HEK293 (cell line): ENCODE results near the gene LLGL2.

Experiments used
- CTCF ChIA-PET: fragments of 350-600 bp; formaldehyde crosslinking; extraction: SDS; loops from one replicate; lab custom pipeline; 2021; ENCODE audit warnings: antibody characterized with exemption; lab: Yijun Ruan, JAX
- POLR2A ChIA-PET: fragments of 300-600 bp; formaldehyde crosslinking; extraction: SDS; loops from one replicate; lab custom pipeline; 2020; ENCODE audit warnings: antibody characterized with exemption, inconsistent platforms; lab: Yijun Ruan, JAX
- H3K27ac ChIP-seq: fragments of 200-500 bp; sonication (Bioruptor generic); 2 replicates; pipeline ENCODE4 v1.5.1; 2014; ENCODE audit warnings: low read depth, low read length, control low read depth, inconsistent platforms; ENCODE audit errors: extremely low read depth
- H3K36me3 ChIP-seq, 2 experiments: fragments of 200-500 bp in 1 of 2; sonication (Bioruptor generic) in 1 of 2; 1 replicate in 1 of 2; 2 replicates in 1 of 2; pipeline ENCODE4 v1.5.1; 2014 to 2017; ENCODE audit warnings: inconsistent platforms in 2 of 2, low read length in 2 of 2; ENCODE audit not compliant: control insufficient read depth in 2 of 2, insufficient read depth in 1 of 2
- H3K4me1 ChIP-seq: fragments of 200-500 bp; sonication (Bioruptor generic); 2 replicates; pipeline ENCODE4 v1.5.1; 2014; ENCODE audit warnings: mild to moderate bottlenecking, low read length, inconsistent platforms; ENCODE audit not compliant: control insufficient read depth, insufficient read depth
- H3K4me3 ChIP-seq: 2 replicates; pipeline ENCODE4 v1.5.1; 2011; ENCODE audit warnings: low read depth, mild to moderate bottlenecking, control low read depth, low read length, moderate library complexity
- H3K9me3 ChIP-seq: fragments of 200-500 bp; sonication (Bioruptor generic); 2 replicates; pipeline ENCODE4 v1.5.1; 2014; ENCODE audit warnings: low read depth, low read length, inconsistent platforms; ENCODE audit not compliant: control insufficient read depth, insufficient read depth
- GLIS1 ChIP-seq: fragments of 450-650 bp; formaldehyde crosslinking; IDR thresholded peaks from 2 replicates; pipeline ENCODE4 v1.5.1; 2016; ENCODE audit warnings: missing biosample characterization, missing genetic modification characterization
- GLIS2 ChIP-seq: fragments of 450-650 bp; formaldehyde crosslinking; IDR thresholded peaks from 2 replicates; pipeline ENCODE4 v1.5.1; 2016; ENCODE audit warnings: missing biosample characterization, missing genetic modification characterization
- HOXC10 ChIP-seq: sonication (generic); formaldehyde crosslinking; IDR thresholded peaks from 2 replicates; pipeline ENCODE4 v1.8.1; 2023; ENCODE audit warnings: mild to moderate bottlenecking, missing genetic modification reagents
- KLF1 ChIP-seq: fragments of 450-650 bp; formaldehyde crosslinking; IDR thresholded peaks from 2 replicates; pipeline ENCODE4 v1.5.1; 2016; ENCODE audit warnings: missing biosample characterization, missing genetic modification characterization
- KLF9 ChIP-seq: fragments of 450-650 bp; formaldehyde crosslinking; IDR thresholded peaks from 2 replicates; pipeline ENCODE4 v1.5.1; 2016; ENCODE audit warnings: missing biosample characterization, missing genetic modification characterization, low read depth
- MEIS1 ChIP-seq: sonication (generic); formaldehyde crosslinking; IDR thresholded peaks from 2 replicates; pipeline ENCODE4 v1.8.1; 2022; ENCODE audit warnings: missing genetic modification reagents, mild to moderate bottlenecking, borderline replicate concordance
- OSR2 ChIP-seq: fragments of 450-650 bp; formaldehyde crosslinking; IDR thresholded peaks from 2 replicates; pipeline ENCODE4 v1.5.1; 2016; ENCODE audit warnings: missing biosample characterization, missing genetic modification characterization
- SP2 ChIP-seq: fragments of 450-650 bp; formaldehyde crosslinking; IDR thresholded peaks from 2 replicates; pipeline ENCODE4 v1.5.1; 2016; ENCODE audit warnings: missing biosample characterization, missing genetic modification characterization
- YY1 ChIP-seq: fragments of 450-650 bp; formaldehyde crosslinking; IDR thresholded peaks from 2 replicates; pipeline ENCODE4 v1.5.1; 2018; ENCODE audit warnings: missing biosample characterization, missing genetic modification characterization
- ZBTB20 ChIP-seq: fragments of 450-650 bp; formaldehyde crosslinking; IDR thresholded peaks from 2 replicates; pipeline ENCODE4 v1.5.1; 2016; ENCODE audit warnings: missing biosample characterization, missing genetic modification characterization
- ZBTB8A ChIP-seq: fragments of 450-650 bp; formaldehyde crosslinking; IDR thresholded peaks from 2 replicates; pipeline ENCODE4 v1.5.1; 2016; ENCODE audit warnings: missing biosample characterization, missing genetic modification characterization
- ZFHX2 ChIP-seq: fragments of 450-650 bp; formaldehyde crosslinking; conservative IDR thresholded peaks from 2 replicates; pipeline ENCODE4 v1.5.1; 2016; ENCODE audit warnings: missing biosample characterization, missing genetic modification characterization
- ZFP69B ChIP-seq: fragments of 450-650 bp; formaldehyde crosslinking; IDR thresholded peaks from 2 replicates; pipeline ENCODE4 v1.5.1; 2016; ENCODE audit warnings: missing biosample characterization, missing genetic modification characterization
- ZNF121 ChIP-seq: fragments of 450-650 bp; formaldehyde crosslinking; IDR thresholded peaks from 2 replicates; pipeline ENCODE4 v1.5.1; 2016; ENCODE audit warnings: missing biosample characterization, missing genetic modification characterization
- ZNF138 ChIP-seq: fragments of 450-650 bp; formaldehyde crosslinking; IDR thresholded peaks from 2 replicates; pipeline ENCODE4 v1.5.1; 2016; ENCODE audit warnings: missing biosample characterization, missing genetic modification characterization, borderline replicate concordance
- ZNF23 ChIP-seq: fragments of 450-650 bp; formaldehyde crosslinking; IDR thresholded peaks from 2 replicates; pipeline ENCODE4 v1.5.1; 2016; ENCODE audit warnings: missing biosample characterization, missing genetic modification characterization, borderline replicate concordance
- ZNF335 ChIP-seq: fragments of 450-650 bp; formaldehyde crosslinking; conservative IDR thresholded peaks from 2 replicates; pipeline ENCODE4 v1.5.1; 2016; ENCODE audit warnings: missing biosample characterization, missing genetic modification characterization
- ZNF341 ChIP-seq: fragments of 450-650 bp; formaldehyde crosslinking; IDR thresholded peaks from 2 replicates; pipeline ENCODE4; 2016; ENCODE audit warnings: low read depth, missing biosample characterization, missing genetic modification characterization
- ZNF501 ChIP-seq: fragments of 450-650 bp; formaldehyde crosslinking; IDR thresholded peaks from 2 replicates; pipeline ENCODE4 v1.5.1; 2016; ENCODE audit warnings: missing biosample characterization, missing genetic modification characterization
- ZNF561 ChIP-seq: fragments of 450-650 bp; IDR thresholded peaks from 2 replicates; pipeline ENCODE4 v1.5.1; 2018; ENCODE audit warnings: missing biosample characterization, missing genetic modification characterization, borderline replicate concordance
- ZNF600 ChIP-seq: fragments of 450-650 bp; formaldehyde crosslinking; IDR thresholded peaks from 2 replicates; pipeline ENCODE4 v1.5.1; 2016; ENCODE audit warnings: missing biosample characterization, missing genetic modification characterization
- ZNF776 ChIP-seq: fragments of 450-650 bp; formaldehyde crosslinking; IDR thresholded peaks from 2 replicates; pipeline ENCODE4 v1.5.0; 2017; ENCODE audit warnings: missing biosample characterization, missing genetic modification characterization, borderline replicate concordance
- ZNF791 ChIP-seq: fragments of 450-650 bp; formaldehyde crosslinking; IDR thresholded peaks from 2 replicates; pipeline ENCODE4 v1.5.1; 2016; ENCODE audit warnings: missing biosample characterization, missing genetic modification characterization
- TF ChIP-seq, protein P1 (sequence below): fragments of 450-650 bp; formaldehyde crosslinking; IDR thresholded peaks from 2 replicates; pipeline ENCODE4 v1.5.1; 2016; ENCODE audit warnings: missing biosample characterization, missing genetic modification characterization
- TF ChIP-seq, protein P2 (sequence below): fragments of 450-650 bp; formaldehyde crosslinking; IDR thresholded peaks from 2 replicates; pipeline ENCODE4 v1.5.1; 2016; ENCODE audit warnings: missing biosample characterization, missing genetic modification characterization
- TF ChIP-seq, protein P3 (sequence below): fragments of 450-650 bp; formaldehyde crosslinking; IDR thresholded peaks from 2 replicates; pipeline ENCODE4 v1.5.1; 2017; ENCODE audit warnings: missing biosample characterization, missing genetic modification characterization

The LLGL2 gene

DNA sequence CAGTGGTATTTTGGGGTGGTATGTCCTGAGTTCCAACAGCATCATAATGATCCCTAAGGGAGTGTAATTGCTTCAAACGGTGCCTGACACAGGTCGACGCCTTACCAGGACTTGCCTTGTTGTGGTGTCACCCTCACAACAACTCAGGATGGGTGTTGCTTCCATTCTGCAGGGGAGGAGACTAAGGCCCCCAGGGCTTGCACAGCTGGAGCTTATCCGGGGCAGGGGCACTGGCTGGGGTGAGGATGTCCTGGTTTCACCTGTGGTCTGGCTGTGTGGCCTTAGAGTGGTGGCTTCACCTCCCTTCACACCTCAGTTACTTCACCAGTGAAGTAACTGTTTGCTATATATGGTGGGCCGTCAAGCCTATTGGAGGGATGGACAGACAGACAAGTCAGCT lies 23.3 kb downstream of the LLGL2 start (continued):
- no peak for TF ChIP-seq ZNF776
- no peak for TF ChIP-seq ZNF600 (tag by site-specific recombination)
- no peak for TF ChIP-seq ZNF138 (tag by site-specific recombination)
- no peak for TF ChIP-seq HOXC10 (CRISPR knock-in tag)
- no peak for TF ChIP-seq ZFHX2 (tag by site-specific recombination)
- no peak for TF ChIP-seq YY1 (tag by site-specific recombination)

DNA sequence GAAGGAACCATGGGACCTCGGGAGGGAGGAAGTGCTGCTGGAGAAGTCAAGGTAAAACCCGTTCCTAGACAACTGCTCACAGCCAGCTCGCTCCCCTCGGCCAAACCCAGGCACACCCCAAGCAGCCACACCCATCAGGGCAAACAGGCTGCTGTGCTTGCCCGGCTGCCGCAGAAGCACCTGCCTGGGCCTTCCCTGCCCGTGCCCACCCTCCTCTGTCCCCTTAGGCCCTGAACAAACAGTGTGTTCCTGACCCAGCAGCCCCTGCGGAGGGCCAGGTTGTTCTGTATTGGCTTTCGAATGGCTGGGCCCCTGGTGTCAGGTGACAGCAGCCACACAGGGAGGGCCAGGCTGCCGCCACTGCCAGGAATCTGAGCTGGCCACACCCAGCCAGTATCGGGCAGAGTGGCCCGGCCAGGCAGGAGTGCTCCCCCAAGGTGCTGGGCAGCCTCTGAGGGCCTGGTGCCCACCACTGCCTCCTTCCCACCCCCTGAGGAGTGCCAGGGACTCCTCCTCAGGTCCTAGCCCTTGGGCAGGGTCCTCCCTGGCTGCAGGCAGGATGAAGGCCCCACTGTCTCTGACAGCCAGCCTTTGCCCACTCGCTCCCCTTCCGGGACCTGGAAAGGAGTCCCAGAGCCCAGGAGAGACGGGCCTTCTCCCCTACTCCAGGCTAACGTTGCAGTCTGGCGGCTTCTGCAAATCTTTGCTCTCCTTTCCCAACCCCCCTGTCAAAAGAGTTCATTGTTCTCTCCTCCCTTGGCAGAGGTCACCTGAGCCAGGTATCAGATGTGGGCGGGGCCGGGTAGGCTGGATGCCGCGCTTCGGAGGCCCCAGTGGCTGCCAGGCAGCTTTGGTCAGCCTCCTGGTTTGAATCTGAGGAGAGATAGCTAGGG lies 24.0 kb downstream of the LLGL2 start:
- peak overlapping the region; percentile 34; the same call in 1 of the 2 replicates for H3K27ac ChIP-seq
- no peak overlapping the region; the same call in 1 of the 2 replicates for H3K4me3 ChIP-seq
- no peaks in the 10 kb centered on the region for H3K9me3 ChIP-seq
- no peaks in the 10 kb centered on the region for H3K36me3 ChIP-seq
- ChIA-PET POLR2A (interaction anchor here (0.6 to 1.2 kb wide), 10 partner anchors 9 to 260 kb away, joined by 3 to 9 read pairs (median 4); partner anchors contain the start of genes LLGL2, SLC25A19 and TSEN54), CTCF (interaction anchor here (0.6 to 1.2 kb wide), 3 partner anchors 10 to 39 kb away, joined by 3 to 4 read pairs (median 3); partner anchors contain the start of gene LLGL2)
- H3K4me1 ChIP-seq = peaks cover 10% of the 10 kb centered on the region; the same call in 1 of the 2 replicates
- peak; percentile 50; the same call in 1 of the 2 replicates for TF ChIP-seq ZNF121 (tag by site-specific recombination)
- peak; percentile 91 for TF ChIP-seq ZNF600 (tag by site-specific recombination)
- peak; percentile 72; the same call in 1 of the 2 replicates for TF ChIP-seq ZNF561 (tag by site-specific recombination)
- TF ChIP-seq SP2 (tag by site-specific recombination) = peak; percentile 41
- TF ChIP-seq KLF1 (tag by site-specific recombination) = peak; percentile 99
- TF ChIP-seq, protein P1, sequence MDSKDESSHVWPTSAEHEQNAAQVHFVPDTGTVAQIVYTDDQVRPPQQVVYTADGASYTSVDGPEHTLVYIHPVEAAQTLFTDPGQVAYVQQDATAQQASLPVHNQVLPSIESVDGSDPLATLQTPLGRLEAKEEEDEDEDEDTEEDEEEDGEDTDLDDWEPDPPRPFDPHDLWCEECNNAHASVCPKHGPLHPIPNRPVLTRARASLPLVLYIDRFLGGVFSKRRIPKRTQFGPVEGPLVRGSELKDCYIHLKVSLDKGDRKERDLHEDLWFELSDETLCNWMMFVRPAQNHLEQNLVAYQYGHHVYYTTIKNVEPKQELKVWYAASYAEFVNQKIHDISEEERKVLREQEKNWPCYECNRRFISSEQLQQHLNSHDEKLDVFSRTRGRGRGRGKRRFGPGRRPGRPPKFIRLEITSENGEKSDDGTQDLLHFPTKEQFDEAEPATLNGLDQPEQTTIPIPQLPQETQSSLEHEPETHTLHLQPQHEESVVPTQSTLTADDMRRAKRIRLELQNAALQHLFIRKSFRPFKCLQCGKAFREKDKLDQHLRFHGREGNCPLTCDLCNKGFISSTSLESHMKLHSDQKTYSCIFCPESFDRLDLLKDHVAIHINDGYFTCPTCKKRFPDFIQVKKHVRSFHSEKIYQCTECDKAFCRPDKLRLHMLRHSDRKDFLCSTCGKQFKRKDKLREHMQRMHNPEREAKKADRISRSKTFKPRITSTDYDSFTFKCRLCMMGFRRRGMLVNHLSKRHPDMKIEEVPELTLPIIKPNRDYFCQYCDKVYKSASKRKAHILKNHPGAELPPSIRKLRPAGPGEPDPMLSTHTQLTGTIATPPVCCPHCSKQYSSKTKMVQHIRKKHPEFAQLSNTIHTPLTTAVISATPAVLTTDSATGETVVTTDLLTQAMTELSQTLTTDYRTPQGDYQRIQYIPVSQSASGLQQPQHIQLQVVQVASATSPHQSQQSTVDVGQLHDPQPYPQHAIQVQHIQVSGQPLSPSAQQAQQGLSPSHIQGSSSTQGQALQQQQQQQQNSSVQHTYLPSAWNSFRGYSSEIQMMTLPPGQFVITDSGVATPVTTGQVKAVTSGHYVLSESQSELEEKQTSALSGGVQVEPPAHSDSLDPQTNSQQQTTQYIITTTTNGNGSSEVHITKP (tag by site-specific recombination) = peak; percentile 86
- TF ChIP-seq, protein P2, sequence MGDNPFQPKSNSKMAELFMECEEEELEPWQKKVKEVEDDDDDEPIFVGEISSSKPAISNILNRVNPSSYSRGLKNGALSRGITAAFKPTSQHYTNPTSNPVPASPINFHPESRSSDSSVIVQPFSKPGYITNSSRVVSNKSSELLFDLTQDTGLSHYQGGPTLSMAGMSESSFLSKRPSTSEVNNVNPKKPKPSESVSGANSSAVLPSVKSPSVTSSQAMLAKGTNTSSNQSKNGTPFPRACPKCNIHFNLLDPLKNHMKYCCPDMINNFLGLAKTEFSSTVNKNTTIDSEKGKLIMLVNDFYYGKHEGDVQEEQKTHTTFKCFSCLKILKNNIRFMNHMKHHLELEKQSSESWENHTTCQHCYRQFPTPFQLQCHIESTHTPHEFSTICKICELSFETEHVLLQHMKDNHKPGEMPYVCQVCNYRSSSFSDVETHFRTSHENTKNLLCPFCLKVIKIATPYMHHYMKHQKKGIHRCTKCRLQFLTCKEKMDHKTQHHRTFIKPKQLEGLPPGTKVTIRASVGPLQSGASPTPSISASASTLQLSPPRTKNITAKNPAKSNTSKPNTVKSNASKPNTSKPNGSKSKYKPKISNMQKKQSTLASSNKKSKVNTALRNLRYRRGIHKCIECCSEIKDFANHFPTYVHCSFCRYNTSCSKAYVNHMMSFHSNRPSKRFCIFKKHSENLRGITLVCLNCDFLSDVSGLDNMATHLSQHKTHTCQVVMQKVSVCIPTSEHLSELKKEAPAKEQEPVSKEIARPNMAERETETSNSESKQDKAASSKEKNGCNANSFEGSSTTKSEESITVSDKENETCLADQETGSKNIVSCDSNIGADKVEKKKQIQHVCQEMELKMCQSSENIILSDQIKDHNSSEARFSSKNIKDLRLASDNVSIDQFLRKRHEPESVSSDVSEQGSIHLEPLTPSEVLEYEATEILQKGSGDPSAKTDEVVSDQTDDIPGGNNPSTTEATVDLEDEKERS (tag by site-specific recombination) = no peak
- 0 out of 2 replicates have a peak, but pooled peaks have one; percentile 64 for TF ChIP-seq ZNF501 (tag by site-specific recombination)
- TF ChIP-seq ZFP69B (tag by site-specific recombination) = 0 out of 2 replicates have a peak, but pooled peaks have one; percentile 48
- peak; percentile 72 for TF ChIP-seq KLF9
- TF ChIP-seq GLIS2 (tag by site-specific recombination) = peak; percentile 81
- TF ChIP-seq, protein P3, sequence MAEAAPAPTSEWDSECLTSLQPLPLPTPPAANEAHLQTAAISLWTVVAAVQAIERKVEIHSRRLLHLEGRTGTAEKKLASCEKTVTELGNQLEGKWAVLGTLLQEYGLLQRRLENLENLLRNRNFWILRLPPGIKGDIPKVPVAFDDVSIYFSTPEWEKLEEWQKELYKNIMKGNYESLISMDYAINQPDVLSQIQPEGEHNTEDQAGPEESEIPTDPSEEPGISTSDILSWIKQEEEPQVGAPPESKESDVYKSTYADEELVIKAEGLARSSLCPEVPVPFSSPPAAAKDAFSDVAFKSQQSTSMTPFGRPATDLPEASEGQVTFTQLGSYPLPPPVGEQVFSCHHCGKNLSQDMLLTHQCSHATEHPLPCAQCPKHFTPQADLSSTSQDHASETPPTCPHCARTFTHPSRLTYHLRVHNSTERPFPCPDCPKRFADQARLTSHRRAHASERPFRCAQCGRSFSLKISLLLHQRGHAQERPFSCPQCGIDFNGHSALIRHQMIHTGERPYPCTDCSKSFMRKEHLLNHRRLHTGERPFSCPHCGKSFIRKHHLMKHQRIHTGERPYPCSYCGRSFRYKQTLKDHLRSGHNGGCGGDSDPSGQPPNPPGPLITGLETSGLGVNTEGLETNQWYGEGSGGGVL = no peak
- peak; percentile 56; the same call in 1 of the 2 replicates for TF ChIP-seq ZBTB20
- TF ChIP-seq ZNF335 (tag by site-specific recombination) = peak; percentile 100
- peak; percentile 77 for TF ChIP-seq OSR2
- TF ChIP-seq ZNF23 (tag by site-specific recombination) = no peak
- TF ChIP-seq ZNF341 (tag by site-specific recombination) = peak; percentile 81
- peak; percentile 61 for TF ChIP-seq ZBTB8A (tag by site-specific recombination)
- TF ChIP-seq ZNF791 (tag by site-specific recombination) = no peak
- TF ChIP-seq GLIS1 = peak; percentile 97
- TF ChIP-seq MEIS1 = no peak
